Endodermal cell (in vitro differentiated cells): ENCODE data around the gene CIART. TPM values are rescaled to one million over a fixed set of nuclear protein-coding genes. Genes with fewer than 3 reads are reported as not detected.
"Not testable (repeated sequence)": the region's sequence is repeated elsewhere in the genome, so short reads cannot be mapped to it uniquely, and the experiment has no call there.

Experiments used
- DNase-seq: peaks from one replicate; pipeline ENCODE4 v3.0.0-alpha.2; 2017
- H3K27ac ChIP-seq: 2 replicates; pipeline ENCODE4 v1.5.1; 2013; ENCODE audit warnings: mild to moderate bottlenecking, low read depth, low read length, moderate library complexity
- H3K27me3 ChIP-seq: 2 replicates; pipeline ENCODE4 v1.6.1; 2013; ENCODE audit warnings: mild to moderate bottlenecking, low read length, moderate library complexity; ENCODE audit not compliant: insufficient read depth, control insufficient read depth, poor library complexity, severe bottlenecking
- H3K36me3 ChIP-seq: 2 replicates; pipeline ENCODE4 v1.7.0; 2013; ENCODE audit warnings: mild to moderate bottlenecking, low read length, moderate library complexity; ENCODE audit not compliant: control insufficient read depth, insufficient read depth
- H3K4me1 ChIP-seq: one replicate; pipeline ENCODE4 v1.7.0; 2013; ENCODE audit warnings: low read length; ENCODE audit not compliant: control insufficient read depth, insufficient read depth
- H3K4me3 ChIP-seq: 2 replicates; pipeline ENCODE4 v1.5.1; 2013; ENCODE audit warnings: mild to moderate bottlenecking, low read length, moderate library complexity
- H3K9ac ChIP-seq: 2 replicates; pipeline ENCODE4 v1.6.1; 2013; ENCODE audit warnings: mild to moderate bottlenecking, low read length, moderate library complexity; ENCODE audit not compliant: poor library complexity, severe bottlenecking; ENCODE audit errors: extremely low read depth
- H3K9me3 ChIP-seq: 2 replicates; pipeline ENCODE4 v1.6.1; 2013; ENCODE audit warnings: mild to moderate bottlenecking, low read length, moderate library complexity; ENCODE audit not compliant: control insufficient read depth
- H3K27ac Mint-ChIP-seq: 2 replicates; pipeline ENCODE4 v1.8.0; 2020; ENCODE audit warnings: mixed read lengths
- H3K27me3 Mint-ChIP-seq: 2 replicates; pipeline ENCODE4 v1.8.0; 2021; ENCODE audit warnings: mild to moderate bottlenecking, mixed read lengths; ENCODE audit not compliant: insufficient read depth
- H3K36me3 Mint-ChIP-seq: 2 replicates; pipeline ENCODE4 v1.8.0; 2020; ENCODE audit warnings: low read depth, mixed read lengths
- H3K4me1 Mint-ChIP-seq: 2 replicates; pipeline ENCODE4 v1.8.0; 2020; ENCODE audit warnings: mixed read lengths
- H3K4me3 Mint-ChIP-seq: 2 replicates; pipeline ENCODE4 v1.8.0; 2020; ENCODE audit warnings: mild to moderate bottlenecking, moderate library complexity, mixed read lengths
- H3K9me3 Mint-ChIP-seq: 2 replicates; pipeline ENCODE4 v1.8.0; 2020; ENCODE audit warnings: mild to moderate bottlenecking, mixed read lengths
- CTCF ChIP-seq: fragments of 200-600 bp; sonication (generic); conservative IDR thresholded peaks from 2 replicates; pipeline ENCODE4 v1.5.0; 2021; ENCODE audit warnings: antibody characterized with exemption, mild to moderate bottlenecking
- WGBS, 2 experiments: methylation state at CpG; one replicate each; pipeline versions ENCODE4 v1.1.5 to v1.1.7; 2013; ENCODE audit warnings: missing lambda C conversion rate in 2 of 2, mixed read lengths in 1 of 2; ENCODE audit not compliant: insufficient coverage in 1 of 2, insufficient read length in 1 of 2; 5-methylcytosine and 5-hydroxymethylcytosine counted together
- total RNA-seq, 2 donors: library from RNA; stranded (reverse); fragmentation: NEBNext Ultra II Directional in 1 of 2; extraction: Animal tissue kit (Norgen Biotek cat#: 25700) in 1 of 2; gene quantifications; 2 replicates in 1 of 2; 3 replicates in 1 of 2; pipeline ENCODE4 v1.2.1, GENCODE V29; 2021

The CIART gene
- total RNA-seq, 2 donors from 2014 or later, result 3.3 to 6.8 TPM

- Mint-ChIP-seq H3K9me3 (no peaks in the 10 kb centered on the region), H3K27me3 (no peaks in the 10 kb centered on the region), H3K27ac (peak overlapping the region; percentile 33), H3K4me3 (no peak overlapping the region), H3K4me1 (peaks cover 5% of the 10 kb centered on the region), H3K36me3 (peaks cover 71% of the 10 kb centered on the region)
- H3K4me3 ChIP-seq, result no peak overlapping the region
- no peak overlapping the region for H3K9ac ChIP-seq
- H3K27ac ChIP-seq, result no peak overlapping the region
- H3K9me3 ChIP-seq, result no peaks in the 10 kb centered on the region
- peaks cover 79% of the 10 kb centered on the region for H3K36me3 ChIP-seq
- no peak for DNase-seq
- no peak for TF ChIP-seq CTCF
- 64 to 73% methylated on average over 2 of the region's 2 CpGs for WGBS, 2 experiments
- no peaks in the 10 kb centered on the region for H3K27me3 ChIP-seq
- H3K4me1 ChIP-seq, result no peaks in the 10 kb centered on the region
These were observed 20.5 kb downstream of the CIART start for GRCh38 chr1:150302902-150303301.

GRCh38 chr1:150308585-150308984, 26.2 kb downstream of the CIART start:
- H3K27ac ChIP-seq, H3K27me3 Mint-ChIP-seq, H3K9ac ChIP-seq, DNase-seq, H3K9me3 Mint-ChIP-seq, H3K27ac Mint-ChIP-seq, H3K4me1 Mint-ChIP-seq, H3K4me1 ChIP-seq, H3K27me3 ChIP-seq, H3K4me3 ChIP-seq, H3K4me3 Mint-ChIP-seq, H3K9me3 ChIP-seq: not testable (repeated sequence)
- 91 to 98% methylated on average over 6 to 9 of the region's 9 CpGs for WGBS, 2 experiments
- H3K36me3 Mint-ChIP-seq, result peaks cover 44% of the 10 kb centered on the region
- H3K36me3 ChIP-seq, result peaks cover 42% of the 10 kb centered on the region

GRCh38 chr1:150309758-150310508, 27.6 kb downstream of the CIART start:
- Histone ChIP-seq H3K9me3 (no peaks in the 10 kb centered on the region), H3K4me1 (no peaks in the 10 kb centered on the region), H3K36me3 (peaks cover 33% of the 10 kb centered on the region), H3K27ac (no peak overlapping the region), H3K4me3 (no peak overlapping the region), H3K27me3 (peaks cover 1% of the 10 kb centered on the region), H3K9ac (no peak overlapping the region)
- Mint-ChIP-seq H3K27me3 (no peaks in the 10 kb centered on the region), H3K36me3 (peaks cover 39% of the 10 kb centered on the region), H3K27ac (no peak overlapping the region), H3K9me3 (no peaks in the 10 kb centered on the region), H3K4me1 (peaks cover 3% of the 10 kb centered on the region), H3K4me3 (no peak overlapping the region)
- TF ChIP-seq CTCF, result no peak
- no peak for DNase-seq
- 91 to 94% methylated on average over 7 to 10 of the region's 10 CpGs for WGBS, 2 experiments
